H1 (cell line): ENCODE results near the gene SHANK2. TPM values are rescaled to one million over a fixed set of nuclear protein-coding genes. Genes with fewer than 3 reads are reported as not detected.

Experiments
- CTCF ChIA-PET: fragments of 300-600 bp; sonication (Branson Sonifier 250); formaldehyde crosslinking; loops from one replicate; lab custom pipeline; 2021; ENCODE audit not compliant: partially characterized antibody; lab: Charles Lee
- POLR2A ChIA-PET: fragments of 300-600 bp; sonication (Branson Sonifier 250); formaldehyde crosslinking; loops from one replicate; lab custom pipeline; 2021; ENCODE audit warnings: inconsistent platforms; ENCODE audit not compliant: partially characterized antibody; lab: Charles Lee
- DNase-seq, 2 experiments: peaks; one replicate each; pipeline versions ENCODE4 v3.0.0 to v3.0.0-alpha.2; 2010 to 2022; ENCODE audit warnings: low spot score in 2 of 2, low read depth in 1 of 2, mixed read lengths in 1 of 2
- FAIRE-seq: peaks from 2 replicates; lab custom pipeline; 2011; peaks lifted over from hg19 to GRCh38; lab: Jason Lieb, UNC
- H2AFZ ChIP-seq: 2 replicates; pipeline ENCODE4 v1.8.1; 2012; ENCODE audit warnings: low read length, inconsistent platforms
- H2AK5ac ChIP-seq: 2 replicates; pipeline ENCODE4 v1.6.1; 2013; ENCODE audit warnings: low read depth, low read length
- H2BK120ac ChIP-seq: replicated peaks from 2 replicates; pipeline ENCODE3; 2013; ENCODE audit warnings: low read depth, low read length, inconsistent platforms
- H2BK12ac ChIP-seq: 2 replicates; pipeline ENCODE4 v1.6.1; 2013; ENCODE audit warnings: low read depth, low read length
- H2BK15ac ChIP-seq: 2 replicates; pipeline ENCODE4 v1.6.1; 2013; ENCODE audit warnings: low read length
- H2BK20ac ChIP-seq: 2 replicates; pipeline ENCODE4 v1.6.1; 2013; ENCODE audit warnings: low read length
- H2BK5ac ChIP-seq: 2 replicates; pipeline ENCODE4 v1.6.1; 2013; ENCODE audit warnings: low read depth, low read length
- H3K14ac ChIP-seq: 2 replicates; pipeline ENCODE4 v1.6.1; 2013; ENCODE audit warnings: inconsistent platforms; ENCODE audit not compliant: insufficient read length
- H3K18ac ChIP-seq: 2 replicates; pipeline ENCODE4 v1.6.1; 2013; ENCODE audit warnings: low read length; ENCODE audit errors: extremely low read depth
- H3K23ac ChIP-seq: 2 replicates; pipeline ENCODE4 v1.6.1; 2013; ENCODE audit warnings: inconsistent platforms; ENCODE audit not compliant: insufficient read length
- H3K23me2 ChIP-seq: 2 replicates; pipeline ENCODE4 v1.6.1; 2013; ENCODE audit warnings: low read depth, low read length
- H3K27ac ChIP-seq: 2 replicates; pipeline ENCODE4 v1.6.1; 2011; ENCODE audit warnings: low read depth, low read length, inconsistent platforms
- H3K27me3 ChIP-seq, 4 experiments: replicated peaks in 1 of 4; 1 replicate in 1 of 4; 2 replicates in 3 of 4; pipeline versions ENCODE4 v1.6.1 to v1.8.1; 2011 to 2013; ENCODE audit warnings: low read length in 3 of 4, mild to moderate bottlenecking in 3 of 4, inconsistent platforms in 2 of 4, mixed read lengths in 2 of 4, moderate library complexity in 1 of 4; ENCODE audit not compliant: control insufficient read depth in 3 of 4, insufficient read depth in 3 of 4; ENCODE audit errors: extremely low read depth in 1 of 4
- H3K36me3 ChIP-seq, 4 experiments: 2 replicates each; pipeline versions ENCODE4 v1.6.1 to v1.8.1; 2011 to 2013; ENCODE audit warnings: mild to moderate bottlenecking in 4 of 4, low read length in 3 of 4, moderate library complexity in 2 of 4, control low read depth in 1 of 4, inconsistent platforms in 1 of 4; ENCODE audit not compliant: insufficient read depth in 4 of 4, control insufficient read depth in 2 of 4
- H3K4ac ChIP-seq: replicated peaks from 2 replicates; pipeline ENCODE3; 2013; ENCODE audit warnings: low read length, low read depth, mixed read lengths, inconsistent platforms; ENCODE audit not compliant: insufficient read length
- H3K4me1 ChIP-seq, 4 experiments: replicated peaks in 1 of 4; 1 replicate in 1 of 4; 2 replicates in 3 of 4; pipeline versions ENCODE4 v1.6.1 to v1.8.1; 2011 to 2013; ENCODE audit warnings: low read length in 3 of 4, inconsistent platforms in 2 of 4, mixed read lengths in 1 of 4; ENCODE audit not compliant: insufficient read depth in 4 of 4, control insufficient read depth in 3 of 4
- H3K4me2 ChIP-seq, 2 experiments: 2 replicates each; pipeline versions ENCODE4 v1.6.1 to v1.8.1; 2011 to 2013; ENCODE audit warnings: low read depth in 2 of 2, low read length in 2 of 2, control low read depth in 1 of 2, inconsistent platforms in 1 of 2, mild to moderate bottlenecking in 1 of 2; ENCODE audit not compliant: insufficient read depth in 1 of 2
- H3K4me3 ChIP-seq, 4 experiments: fragments of 200-600, 300-600 bp in 1 of 4; sonication (generic), shearing (Covaris generic), sonication (Bioruptor Twin) in 1 of 4; 2 replicates each; pipeline versions ENCODE4 v1.5.1 to v1.8.1; 2011 to 2016; ENCODE audit warnings: low read length in 4 of 4, low read depth in 3 of 4, control low read depth in 2 of 4, inconsistent platforms in 2 of 4, mild to moderate bottlenecking in 2 of 4, mixed read lengths in 1 of 4, moderate library complexity in 1 of 4; ENCODE audit not compliant: insufficient read depth in 2 of 4; ENCODE audit errors: extremely low read depth in 1 of 4
- H3K56ac ChIP-seq: replicated peaks from 2 replicates; pipeline ENCODE3; 2013; ENCODE audit warnings: low read depth, mild to moderate bottlenecking, mixed read lengths, low read length, inconsistent platforms; ENCODE audit not compliant: insufficient read length
- H3K79me1 ChIP-seq: 2 replicates; pipeline ENCODE4 v1.6.1; 2013; ENCODE audit warnings: low read depth, low read length, control low read depth
- H3K79me2 ChIP-seq, 2 experiments: 2 replicates each; pipeline versions ENCODE4 v1.6.1 to v1.8.1; 2012 to 2013; ENCODE audit warnings: low read length in 2 of 2, mild to moderate bottlenecking in 2 of 2, inconsistent platforms in 1 of 2; ENCODE audit not compliant: insufficient read depth in 2 of 2, control insufficient read depth in 1 of 2
- H3K9ac ChIP-seq, 4 experiments: replicated peaks in 1 of 4; 1 replicate in 1 of 4; 2 replicates in 3 of 4; pipeline versions ENCODE4 v1.6.1 to v1.8.1; 2011 to 2013; ENCODE audit warnings: low read depth in 3 of 4, low read length in 3 of 4, control low read depth in 2 of 4, mild to moderate bottlenecking in 2 of 4, moderate library complexity in 2 of 4, inconsistent platforms in 1 of 4; ENCODE audit errors: extremely low read depth in 1 of 4
- H3K9me3 ChIP-seq, 2 experiments: 2 replicates each; pipeline versions ENCODE4 v1.6.1 to v1.8.1; 2012 to 2013; ENCODE audit warnings: mild to moderate bottlenecking in 2 of 2, moderate library complexity in 2 of 2, control low read depth in 1 of 2, inconsistent platforms in 1 of 2, low read depth in 1 of 2, low read length in 1 of 2, mixed read lengths in 1 of 2; ENCODE audit not compliant: insufficient read depth in 2 of 2
- H4K20me1 ChIP-seq, 2 experiments: replicated peaks in 1 of 2; 2 replicates each; pipeline versions ENCODE3 to v1.8.1; 2011 to 2013; ENCODE audit warnings: inconsistent platforms in 2 of 2, low read length in 2 of 2, mild to moderate bottlenecking in 1 of 2; ENCODE audit not compliant: insufficient read depth in 2 of 2, control insufficient read depth in 1 of 2
- H4K5ac ChIP-seq: 2 replicates; pipeline ENCODE4 v1.6.1; 2013; ENCODE audit warnings: low read length, low read depth, mixed read lengths, inconsistent platforms; ENCODE audit not compliant: insufficient read length
- H4K8ac ChIP-seq: 2 replicates; pipeline ENCODE4 v1.8.0; 2013; ENCODE audit warnings: mild to moderate bottlenecking, moderate library complexity, low read length, inconsistent platforms; ENCODE audit not compliant: insufficient read depth; ENCODE audit errors: extremely low read depth
- H4K91ac ChIP-seq: replicated peaks from 2 replicates; pipeline ENCODE3; 2013; ENCODE audit warnings: low read length, mixed read lengths, inconsistent platforms; ENCODE audit not compliant: insufficient read length
- CEBPB ChIP-seq: IDR thresholded peaks from 2 replicates; pipeline ENCODE4 v1.6.1; 2012; ENCODE audit warnings: low read depth, low read length
- JUND ChIP-seq: IDR thresholded peaks from 2 replicates; pipeline ENCODE4 v1.6.1; 2011; ENCODE audit warnings: mild to moderate bottlenecking, improper control_type of control experiment, low read length
- NRF1 ChIP-seq: IDR thresholded peaks from 2 replicates; pipeline ENCODE4 v1.6.1; 2011; ENCODE audit warnings: mild to moderate bottlenecking, low read depth, low read length, improper control_type of control experiment
- RAD21 ChIP-seq, 2 experiments: IDR thresholded peaks in 1 of 2; conservative IDR thresholded peaks in 1 of 2; 2 replicates each; pipeline ENCODE4 v1.6.1; 2011; ENCODE audit warnings: low read depth in 2 of 2, low read length in 2 of 2, improper control_type of control experiment in 1 of 2, inconsistent platforms in 1 of 2, mild to moderate bottlenecking in 1 of 2, moderate library complexity in 1 of 2
- SAP30 ChIP-seq: fragments of 300-600 bp; sonication (generic); IDR thresholded peaks from 2 replicates; pipeline ENCODE4 v1.7.1; 2012; ENCODE audit warnings: low read length, moderate library complexity, mild to moderate bottlenecking, inconsistent platforms; ENCODE audit not compliant: insufficient read depth, insufficient replicate concordance
- SIN3A ChIP-seq, 2 experiments: IDR thresholded peaks in 1 of 2; conservative IDR thresholded peaks in 1 of 2; 2 replicates each; pipeline ENCODE4 v1.6.1; 2011 to 2012; ENCODE audit warnings: low read length in 2 of 2, improper control_type of control experiment in 1 of 2, low read depth in 1 of 2, mild to moderate bottlenecking in 1 of 2
- SIX5 ChIP-seq: IDR thresholded peaks from 2 replicates; pipeline ENCODE4 v1.6.1; 2011; ENCODE audit warnings: mild to moderate bottlenecking, low read depth, low read length
- TAF1 ChIP-seq: IDR thresholded peaks from 2 replicates; pipeline ENCODE4 v1.6.1; 2011; ENCODE audit warnings: mild to moderate bottlenecking, low read depth, low read length
- TCF12 ChIP-seq: IDR thresholded peaks from 2 replicates; pipeline ENCODE4 v1.6.1; 2011; ENCODE audit warnings: low read depth, mild to moderate bottlenecking, low read length
- WGBS, 2 experiments: shearing (Covaris generic) in 1 of 2; methylation state at CpG; one replicate each; pipeline versions ENCODE4 v1.1.6 to v1.1.7; 2013 to 2015; ENCODE audit warnings: low lambda C conversion rate in 2 of 2, mixed read lengths in 2 of 2, inconsistent platforms in 1 of 2, low coverage in 1 of 2, missing lambda C conversion rate in 1 of 2; ENCODE audit not compliant: insufficient replicate concordance in 2 of 2, insufficient coverage in 1 of 2, insufficient read length in 1 of 2; ENCODE audit errors: extremely low coverage in 1 of 2, missing lambda C conversion rate in 1 of 2; 5-methylcytosine and 5-hydroxymethylcytosine counted together
- polyA plus RNA-seq, 7 experiments: library from polyadenylated mRNA; depleted of rRNA in 3 of 7; stranded (reverse) in 5 of 7; unstranded in 2 of 7; fragments of >200 nt in 5 of 7; fragments of 200-250 nt in 2 of 7; gene quantifications; 1 replicate in 5 of 7; 2 replicates in 1 of 7; 4 replicates in 1 of 7; pipeline versions ENCODE4 v1.2.1 to v1.2.3, GENCODE V29; 2011 to 2013; ENCODE audit warnings: missing spikeins in 2 of 7, mixed read lengths in 2 of 7
- total RNA-seq: library from RNA; stranded (reverse); fragmentation: NEBNext Ultra II Directional; extraction: Animal tissue kit (Norgen Biotek cat#: 25700); gene quantifications from 2 replicates; pipeline ENCODE4 v1.2.1, GENCODE V29; 2021
- TF ChIP-seq, protein P1 (sequence below): IDR thresholded peaks from 2 replicates; pipeline ENCODE4 v1.6.1; 2012; ENCODE audit warnings: low read length, inconsistent platforms

Gene SHANK2
- total and polyA plus RNA-seq, 2 of the 8 experiments (the other 6 are each of a cell fraction or from before 2014, with no cell fraction given): 10.1 to 54.2 TPM

GRCh38 chr11:71294846-71295600 is 42.6 kb upstream of the SHANK2 start:
- no peaks in the 10 kb centered on the region for H3K79me1 ChIP-seq
- no peak overlapping the region for H2AK5ac ChIP-seq
- H3K56ac ChIP-seq: no peak overlapping the region
- no peak overlapping the region for H3K4me2 ChIP-seq
- H3K4me3 ChIP-seq: no peak overlapping the region
- no peak overlapping the region for H3K23ac ChIP-seq
- no peak overlapping the region for H3K18ac ChIP-seq
- FAIRE-seq: no peak
- CTCF ChIA-PET: interaction anchor here (1.1 kb wide), 1 partner anchor 174 kb away, joined by 4 read pairs; no protein-coding TSS in a partner anchor
- no peak overlapping the region for H2BK15ac ChIP-seq
- peak in 1 of 2 experiments; percentile 14 for DNase-seq
- H3K23me2 ChIP-seq: no peaks in the 10 kb centered on the region
- no peak overlapping the region for H3K4ac ChIP-seq
- no peaks in the 10 kb centered on the region for H4K20me1 ChIP-seq
- WGBS, 2 experiments: 88% methylated on average over 9 of the region's 9 CpGs; no CpG with 5 or more reads in 1 of the 2 experiments
- H3K4me1 ChIP-seq: no peaks in the 10 kb centered on the region
- POLR2A ChIA-PET: no interaction called here
- no peak overlapping the region for H2BK5ac ChIP-seq
- H2BK12ac ChIP-seq: no peak overlapping the region
- H2BK20ac ChIP-seq: no peak overlapping the region
- no peaks in the 10 kb centered on the region for H3K27me3 ChIP-seq
- no peak overlapping the region for H4K91ac ChIP-seq
- no peaks in the 10 kb centered on the region for H3K36me3 ChIP-seq
- H4K5ac ChIP-seq: no peak overlapping the region
- H3K79me2 ChIP-seq: no peaks in the 10 kb centered on the region
- H2BK120ac ChIP-seq: no peak overlapping the region
- H2AFZ ChIP-seq: no peak overlapping the region
- H3K9me3 ChIP-seq: peaks cover 0 to 5% of the 10 kb centered on the region in 2 experiments; a peak in 1 of 4 replicates
- no peak overlapping the region for H3K9ac ChIP-seq
- no peak overlapping the region for H3K27ac ChIP-seq
- no peak overlapping the region for H3K14ac ChIP-seq
- H4K8ac ChIP-seq: no peak overlapping the region
- TF ChIP-seq JUND (no peak), SIX5 (no peak), CEBPB (no peak), TAF1 (no peak), SAP30 (no peak), NRF1 (no peak), TCF12 (no peak), RAD21 (IDR thresholded peaks at IDR 0.05 in 1 of 2, conservative IDR thresholded peaks at IDR 0.05 in 1 of 2; ENCODE audit: low read depth in 2 of 2, low read length in 2 of 2) (no peak), SIN3A (conservative IDR thresholded peaks at IDR 0.05 in 1 of 2, IDR thresholded peaks at IDR 0.05 in 1 of 2; ENCODE audit: low read depth in 1 of 2, low read length in 2 of 2) (no peak)
- TF ChIP-seq, protein P1, sequence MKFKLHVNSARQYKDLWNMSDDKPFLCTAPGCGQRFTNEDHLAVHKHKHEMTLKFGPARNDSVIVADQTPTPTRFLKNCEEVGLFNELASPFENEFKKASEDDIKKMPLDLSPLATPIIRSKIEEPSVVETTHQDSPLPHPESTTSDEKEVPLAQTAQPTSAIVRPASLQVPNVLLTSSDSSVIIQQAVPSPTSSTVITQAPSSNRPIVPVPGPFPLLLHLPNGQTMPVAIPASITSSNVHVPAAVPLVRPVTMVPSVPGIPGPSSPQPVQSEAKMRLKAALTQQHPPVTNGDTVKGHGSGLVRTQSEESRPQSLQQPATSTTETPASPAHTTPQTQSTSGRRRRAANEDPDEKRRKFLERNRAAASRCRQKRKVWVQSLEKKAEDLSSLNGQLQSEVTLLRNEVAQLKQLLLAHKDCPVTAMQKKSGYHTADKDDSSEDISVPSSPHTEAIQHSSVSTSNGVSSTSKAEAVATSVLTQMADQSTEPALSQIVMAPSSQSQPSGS: no peak
